ENCODE data around the gene HNRNPA2B1. TPM values are rescaled to one million over a fixed set of nuclear protein-coding genes. Genes with fewer than 3 reads are reported as not detected.

HNRNPA2B1 gene
- total RNA-seq, 1 experiment from 2014 or later = 1,137 TPM

- H3K4me2 ChIP-seq (ENCODE audit: insufficient read depth, insufficient read length, low read length) = no peak overlapping the region
- no peak overlapping the region for H3K18ac ChIP-seq (ENCODE audit: insufficient read length, low read depth, low read length)
- no peak overlapping the region for H2AK5ac ChIP-seq (ENCODE audit: insufficient read length, low read length)
- H3K56ac ChIP-seq (ENCODE audit: insufficient read length, low read depth, low read length) = no peak overlapping the region
- Mint-ChIP-seq H3K4me1 (peaks cover 12 to 15% of the 10 kb centered on the region in 2 experiments; a peak in 3 of 4 replicates), H3K27ac (no peak overlapping the region; a peak in 1 of 7 replicates), H3K9me3 (peaks cover 8 to 10% of the 10 kb centered on the region in 2 experiments), H3K4me3 (no peak overlapping the region), H3K27me3 (ENCODE audit: low read depth) (peaks cover 1% of the 10 kb centered on the region; the same call in 1 of the 2 replicates), H3K36me3 (ENCODE audit: insufficient read depth in 1 of 3, low read depth in 3 of 3) (peaks cover 30 to 53% (median 49%) of the 10 kb centered on the region in 3 experiments)
- no peaks in the 10 kb centered on the region; the same call in 1 of the 2 replicates for H3K79me2 ChIP-seq (ENCODE audit: insufficient read depth, low read length)
- TF ChIP-seq CTCF (conservative IDR thresholded peaks at IDR 0.05) = no peak
- no peaks in the 10 kb centered on the region for H3K9me3 ChIP-seq (ENCODE audit: control insufficient read depth, low read depth, low read length)
- no peak overlapping the region for H3T11ph ChIP-seq (ENCODE audit: low read length)
- H2BK20ac ChIP-seq (ENCODE audit: low read depth, low read length, poor library complexity, severe bottlenecking) = no peak overlapping the region
- no peak for DNase-seq
- H2BK15ac ChIP-seq (ENCODE audit: low read depth, low read length) = no peak overlapping the region
- H2BK5ac ChIP-seq (ENCODE audit: insufficient read length, low read length) = no peak overlapping the region
- no peak overlapping the region for H3K4ac ChIP-seq (ENCODE audit: low read depth, low read length)
- no peak overlapping the region for H3K27ac ChIP-seq (ENCODE audit: insufficient read length, low read depth, low read length)
- no peak overlapping the region for H4K5ac ChIP-seq (ENCODE audit: insufficient read length, low read depth, low read length)
- no peaks in the 10 kb centered on the region for H3K23me2 ChIP-seq (ENCODE audit: insufficient read length, low read depth, low read length, poor library complexity, severe bottlenecking)
- H2BK120ac ChIP-seq (ENCODE audit: low read depth, low read length, poor library complexity, severe bottlenecking) = no peak overlapping the region
- no CpG with 5 or more reads among the region's 5 CpGs for WGBS (ENCODE audit: extremely low coverage, insufficient read length, low lambda C conversion rate)
- no peaks in the 10 kb centered on the region for H3K27me3 ChIP-seq (ENCODE audit: insufficient read depth, low read length)
- H3K4me1 ChIP-seq (ENCODE audit: insufficient read depth, low read length) = no peaks in the 10 kb centered on the region; the same call in 1 of the 2 replicates
- H4K20me1 ChIP-seq (ENCODE audit: control insufficient read depth, insufficient read depth, insufficient read length) = no peaks in the 10 kb centered on the region
- no peak overlapping the region for H2BK12ac ChIP-seq (ENCODE audit: insufficient read length, low read depth, low read length)
- H3K9ac ChIP-seq (ENCODE audit: extremely low read depth, insufficient read length, low read length) = no peak overlapping the region
- H3K79me1 ChIP-seq (ENCODE audit: insufficient read depth, low read depth, low read length, poor library complexity, severe bottlenecking) = no peaks in the 10 kb centered on the region
- no peak overlapping the region for H3K14ac ChIP-seq (ENCODE audit: insufficient read depth, low read length)
- H4K8ac ChIP-seq (replicated peaks; ENCODE audit: insufficient read length, low read depth, low read length) = no peak overlapping the region
- no peak overlapping the region for H3K23ac ChIP-seq (ENCODE audit: insufficient read length, low read depth, low read length)
- no peak overlapping the region for H4K91ac ChIP-seq (ENCODE audit: insufficient read length, low read depth, low read length)
- no peak overlapping the region for H2AFZ ChIP-seq (ENCODE audit: low read length)
These were observed 19.8 kb downstream of the HNRNPA2B1 start for GRCh38 chr7:26180792-26181198.
